Endothelial cell of umbilical vein (primary cell): ENCODE data around the gene COLGALT1. TPM values are rescaled to one million over a fixed set of nuclear protein-coding genes. Genes with fewer than 3 reads are reported as not detected.

Experiments used
- BruUV-seq: library from RNA; stranded (reverse); fragments of 400-500 nt; replicated peaks from 2 replicates; lab custom pipeline; 2021; lab: Mats Ljungman, UMichigan
- CTCF ChIA-PET: fragments of 300-600, 350-600 bp; sonication (Branson Sonifier 250); formaldehyde crosslinking; loops from one replicate; lab custom pipeline; 2021; ENCODE audit warnings: antibody characterized with exemption, inconsistent platforms; lab: Charles Lee
- POLR2A ChIA-PET: fragments of 300-600, 350-600 bp; sonication (Branson Sonifier 250); formaldehyde crosslinking; loops from one replicate; lab custom pipeline; 2021; ENCODE audit warnings: antibody characterized with exemption, inconsistent platforms; lab: Charles Lee
- DNase-seq: peaks from one replicate; pipeline ENCODE4 v3.0.0-alpha.2; 2011; ENCODE audit warnings: low read depth, low spot score
- FAIRE-seq: peaks from 2 replicates; lab custom pipeline; 2011; peaks lifted over from hg19 to GRCh38; lab: Jason Lieb, UNC
- H2AFZ ChIP-seq: 2 replicates; pipeline ENCODE4 v1.6.0; 2012; ENCODE audit warnings: low read depth, low read length, control low read depth, inconsistent platforms
- H3K27ac ChIP-seq: 2 replicates; pipeline ENCODE4 v1.5.1; 2011; ENCODE audit warnings: low read depth, mild to moderate bottlenecking, control low read depth, low read length, moderate library complexity; ENCODE audit not compliant: insufficient read depth
- H3K27me3 ChIP-seq, 2 experiments: 2 replicates each; pipeline versions ENCODE4 v1.6.0 to v1.6.1; 2011; ENCODE audit warnings: low read length in 2 of 2, mixed read lengths in 1 of 2; ENCODE audit not compliant: control insufficient read depth in 2 of 2, insufficient read depth in 2 of 2
- H3K36me3 ChIP-seq, 2 experiments: 2 replicates in 1 of 2; 3 replicates in 1 of 2; pipeline ENCODE4 v1.5.1; 2011; ENCODE audit warnings: low read length in 2 of 2, mild to moderate bottlenecking in 1 of 2, moderate library complexity in 1 of 2; ENCODE audit not compliant: control insufficient read depth in 2 of 2, insufficient read depth in 2 of 2; ENCODE audit errors: extremely low read depth in 1 of 2
- H3K4me1 ChIP-seq: 3 replicates; pipeline ENCODE4 v1.5.1; 2011; ENCODE audit warnings: mild to moderate bottlenecking, low read length; ENCODE audit not compliant: control insufficient read depth, insufficient read depth; ENCODE audit errors: extremely low read depth
- H3K4me2 ChIP-seq: 2 replicates; pipeline ENCODE4 v1.6.1; 2011; ENCODE audit warnings: low read length, control low read depth, mixed read lengths; ENCODE audit not compliant: insufficient read depth
- H3K4me3 ChIP-seq, 3 experiments: fragments of 200-600 bp in 1 of 3; sonication (generic), shearing (Covaris generic) in 1 of 3; replicated peaks in 1 of 3; 2 replicates each; pipeline ENCODE4 v1.5.1; 2011 to 2016; ENCODE audit warnings: control low read depth in 3 of 3, low read length in 3 of 3, mild to moderate bottlenecking in 2 of 3, inconsistent platforms in 1 of 3, low read depth in 1 of 3, moderate library complexity in 1 of 3; ENCODE audit not compliant: insufficient read depth in 1 of 3
- H3K79me2 ChIP-seq: 2 replicates; pipeline ENCODE4 v1.6.0; 2012; ENCODE audit warnings: low read length, inconsistent platforms; ENCODE audit not compliant: control insufficient read depth, insufficient read depth
- H3K9ac ChIP-seq: replicated peaks from 2 replicates; pipeline ENCODE3; 2011; ENCODE audit warnings: low read length, control low read depth; ENCODE audit not compliant: insufficient read depth; ENCODE audit errors: extremely low read depth
- H3K9me1 ChIP-seq: replicated peaks from 3 replicates; pipeline ENCODE4 v1.6.0; 2011; ENCODE audit warnings: mild to moderate bottlenecking, low read length; ENCODE audit not compliant: control insufficient read depth, insufficient read depth; ENCODE audit errors: extremely low read depth
- H3K9me3 ChIP-seq: replicated peaks from 2 replicates; pipeline ENCODE4 v1.5.1; 2012; ENCODE audit warnings: low read length, inconsistent platforms; ENCODE audit not compliant: control insufficient read depth, insufficient read depth
- H4K20me1 ChIP-seq: replicated peaks from 2 replicates; pipeline ENCODE3; 2011; ENCODE audit warnings: mild to moderate bottlenecking, low read length; ENCODE audit not compliant: control insufficient read depth, insufficient read depth; ENCODE audit errors: extremely low read depth
- EZH2 ChIP-seq: IDR thresholded peaks from 2 replicates; pipeline ENCODE4 v1.6.1; 2012; ENCODE audit warnings: borderline replicate concordance, low read depth, mild to moderate bottlenecking, moderate library complexity, low read length, inconsistent platforms; ENCODE audit not compliant: severe bottlenecking
- FOS ChIP-seq: IDR thresholded peaks from 2 replicates; pipeline ENCODE4 v1.6.1; 2011; ENCODE audit warnings: mild to moderate bottlenecking, low read length, moderate library complexity, borderline replicate concordance; ENCODE audit not compliant: insufficient read depth
- GATA2 ChIP-seq: IDR thresholded peaks from 2 replicates; pipeline ENCODE4 v1.7.0; 2011; ENCODE audit warnings: low read depth, mild to moderate bottlenecking, moderate library complexity, mixed read lengths, low read length; ENCODE audit not compliant: insufficient read length, insufficient read depth
- JUN ChIP-seq: IDR thresholded peaks from 2 replicates; pipeline ENCODE4 v1.6.1; 2011; ENCODE audit warnings: borderline replicate concordance, low read depth; ENCODE audit not compliant: insufficient read length, insufficient read depth
- MYC ChIP-seq: IDR thresholded peaks from one replicate; pipeline ENCODE4 v1.6.1; 2011; ENCODE audit warnings: mild to moderate bottlenecking, low read depth, low read length
- POLR2A ChIP-seq: IDR thresholded peaks from 2 replicates; pipeline ENCODE4 v1.6.1; 2012; ENCODE audit warnings: low read depth, mild to moderate bottlenecking, control low read depth, low read length
- POLR2AphosphoS5 ChIP-seq: IDR thresholded peaks from 2 replicates; pipeline ENCODE4 v1.6.1; 2012; ENCODE audit warnings: low read depth, mild to moderate bottlenecking, control low read depth, low read length, moderate library complexity; ENCODE audit not compliant: insufficient read depth
- dilution Hi-C: fragments of 300-500 bp; cut with MboI; formaldehyde crosslinking; loops from one replicate; pipeline ENCODE4 v1.15.0; 2019; ENCODE audit warnings: low sequenced_read_pairs; ENCODE audit not compliant: extremely low pct_ligation_motif_present
- intact Hi-C: fragments of 100-400 bp; cut with micrococcal nuclease; formaldehyde crosslinking; loops from one replicate; pipeline ENCODE4 v1.10.0; 2022
- polyA plus RNA-seq, 4 experiments: library from polyadenylated mRNA; depleted of rRNA in 3 of 4; stranded (reverse) in 3 of 4; unstranded in 1 of 4; fragments of >200 nt; gene quantifications; 2 replicates each; pipeline versions ENCODE4 v1.2.1 to v1.2.3, GENCODE V29; 2011 to 2012; ENCODE audit warnings: missing spikeins in 1 of 4
- total RNA-seq: library from RNA; stranded (reverse); gene quantifications from 2 replicates; pipeline ENCODE4 v1.2.3, GENCODE V29; 2021
- TF ChIP-seq, protein P1 (sequence below): IDR thresholded peaks from 2 replicates; pipeline ENCODE4 v1.6.1; 2011; ENCODE audit not compliant: insufficient read depth, insufficient read length
- TF ChIP-seq, protein P2 (sequence below), 2 donors: IDR thresholded peaks; 1 replicate in 1 of 2; 2 replicates in 1 of 2; pipeline ENCODE4 v1.5.1; 2011; ENCODE audit warnings: low read length in 2 of 2, mild to moderate bottlenecking in 2 of 2, moderate library complexity in 2 of 2, control low read depth in 1 of 2, inconsistent platforms in 1 of 2, low read depth in 1 of 2; ENCODE audit not compliant: insufficient read depth in 1 of 2; ENCODE audit errors: extremely low read depth in 1 of 2

Gene COLGALT1
- total and polyA plus RNA-seq, 2 donors (not counting 3 experiments of a cell fraction or from before 2014, with no cell fraction given) = 263 to 355 TPM

DNA sequence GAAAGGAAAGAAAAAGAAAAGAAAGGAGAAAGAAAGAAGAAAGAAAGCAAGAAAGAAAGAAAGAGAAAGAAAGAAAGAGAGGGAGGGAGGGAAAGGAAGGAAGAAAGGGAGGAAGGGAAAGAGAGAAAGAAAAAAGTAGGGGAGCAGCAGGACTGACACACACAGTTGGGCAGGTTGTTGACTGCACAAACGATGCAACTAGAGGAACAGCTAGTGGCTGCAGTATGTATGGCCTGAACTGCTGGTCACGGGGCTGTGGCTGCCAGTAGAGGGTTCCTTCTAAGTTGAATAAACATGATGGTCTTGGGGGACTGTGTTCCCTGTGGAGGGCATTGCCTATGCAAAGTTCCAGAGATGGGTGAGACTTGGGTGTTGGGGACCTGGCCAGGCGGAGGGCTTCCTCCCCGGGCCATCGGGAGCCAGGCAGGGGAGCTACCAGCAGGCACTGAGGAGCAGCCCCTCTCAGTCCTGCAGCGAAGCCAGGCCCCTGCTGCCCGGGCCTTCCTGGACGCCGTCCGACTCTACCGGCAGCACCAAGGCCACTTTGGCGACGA, 16.7 kb upstream of the COLGALT1 start:
- Histone ChIP-seq H2AFZ (peak overlapping the region; percentile 74), H3K4me1 (peaks cover 7% of the 10 kb centered on the region), H3K79me2 (no peaks in the 10 kb centered on the region), H3K4me3 (peak overlapping the region in 1 of 3 experiments; percentile 38), H3K4me2 (peak overlapping the region; percentile 63), H3K9me1 (no peaks in the 10 kb centered on the region), H3K9ac (no peak overlapping the region), H3K27ac (no peak overlapping the region), H3K9me3 (no peaks in the 10 kb centered on the region), H3K36me3 (no peaks in the 10 kb centered on the region), H4K20me1 (no peaks in the 10 kb centered on the region), H3K27me3 (no peaks in the 10 kb centered on the region)
- POLR2A ChIA-PET = interaction anchor here (0.7 kb wide), 1 partner anchor 1957 kb away, joined by 15 read pairs; no protein-coding TSS in a partner anchor
- no TSS peak for BruUV-seq
- CTCF ChIA-PET = interaction anchor here (0.8 to 2.2 kb wide), 5 partner anchors 21 to 228 kb away, joined by 5 to 25 read pairs (median 7); no protein-coding TSS in a partner anchor
- TF ChIP-seq POLR2A = no peak
- no peak for TF ChIP-seq POLR2AphosphoS5
- TF ChIP-seq JUN = no peak
- TF ChIP-seq GATA2 = no peak
- TF ChIP-seq FOS = no peak
- TF ChIP-seq, protein P1, sequence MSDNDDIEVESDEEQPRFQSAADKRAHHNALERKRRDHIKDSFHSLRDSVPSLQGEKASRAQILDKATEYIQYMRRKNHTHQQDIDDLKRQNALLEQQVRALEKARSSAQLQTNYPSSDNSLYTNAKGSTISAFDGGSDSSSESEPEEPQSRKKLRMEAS = no peak
- TF ChIP-seq, protein P2, sequence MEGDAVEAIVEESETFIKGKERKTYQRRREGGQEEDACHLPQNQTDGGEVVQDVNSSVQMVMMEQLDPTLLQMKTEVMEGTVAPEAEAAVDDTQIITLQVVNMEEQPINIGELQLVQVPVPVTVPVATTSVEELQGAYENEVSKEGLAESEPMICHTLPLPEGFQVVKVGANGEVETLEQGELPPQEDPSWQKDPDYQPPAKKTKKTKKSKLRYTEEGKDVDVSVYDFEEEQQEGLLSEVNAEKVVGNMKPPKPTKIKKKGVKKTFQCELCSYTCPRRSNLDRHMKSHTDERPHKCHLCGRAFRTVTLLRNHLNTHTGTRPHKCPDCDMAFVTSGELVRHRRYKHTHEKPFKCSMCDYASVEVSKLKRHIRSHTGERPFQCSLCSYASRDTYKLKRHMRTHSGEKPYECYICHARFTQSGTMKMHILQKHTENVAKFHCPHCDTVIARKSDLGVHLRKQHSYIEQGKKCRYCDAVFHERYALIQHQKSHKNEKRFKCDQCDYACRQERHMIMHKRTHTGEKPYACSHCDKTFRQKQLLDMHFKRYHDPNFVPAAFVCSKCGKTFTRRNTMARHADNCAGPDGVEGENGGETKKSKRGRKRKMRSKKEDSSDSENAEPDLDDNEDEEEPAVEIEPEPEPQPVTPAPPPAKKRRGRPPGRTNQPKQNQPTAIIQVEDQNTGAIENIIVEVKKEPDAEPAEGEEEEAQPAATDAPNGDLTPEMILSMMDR (IDR thresholded peaks at IDR 0.05; ENCODE audit: extremely low read depth in 1 of 2, insufficient read depth in 1 of 2, low read depth in 1 of 2, low read length in 2 of 2) = no peak
- no peak for TF ChIP-seq MYC
- no peak for TF ChIP-seq EZH2
- intact Hi-C loops (loop anchor here (1.0 kb wide), 2 partner anchors 15 to 36 kb away; no protein-coding TSS in a partner anchor), dilution Hi-C loops (no loop called here)
- FAIRE-seq = no peak
- peak; percentile 9 for DNase-seq
